Measurements from ENCODE around the gene ZNF536.
"Not testable (repeated sequence)": the region's sequence is repeated elsewhere in the genome, so short reads cannot be mapped to it uniquely, and the experiment has no call there.

Gene ZNF536

DNA sequence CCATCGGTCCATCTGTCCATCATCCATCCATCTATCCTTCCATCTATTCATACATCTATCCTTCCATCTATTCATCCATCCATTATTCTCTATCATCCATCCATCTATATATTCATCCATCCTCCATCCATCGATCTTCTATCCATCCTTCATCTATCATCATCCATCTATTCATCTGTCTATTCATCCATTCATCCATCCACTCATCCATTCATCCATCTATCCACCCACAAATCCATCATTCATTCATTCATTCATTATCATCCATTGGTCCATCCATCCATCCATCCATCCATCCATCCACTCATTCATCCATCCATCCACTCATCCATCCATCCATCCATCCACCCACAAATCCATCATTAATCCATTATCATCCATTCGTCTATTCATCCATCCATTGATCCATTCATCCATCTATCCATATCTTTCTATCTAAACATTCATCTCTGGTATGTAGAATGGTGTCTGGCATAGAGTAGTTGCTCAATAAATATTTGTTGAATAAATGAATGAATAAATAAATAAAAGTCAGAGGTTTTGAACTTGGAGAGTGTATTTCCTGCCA lies 36.6 kb downstream of the ZNF536 start:
- TF ChIP-seq, protein P1, sequence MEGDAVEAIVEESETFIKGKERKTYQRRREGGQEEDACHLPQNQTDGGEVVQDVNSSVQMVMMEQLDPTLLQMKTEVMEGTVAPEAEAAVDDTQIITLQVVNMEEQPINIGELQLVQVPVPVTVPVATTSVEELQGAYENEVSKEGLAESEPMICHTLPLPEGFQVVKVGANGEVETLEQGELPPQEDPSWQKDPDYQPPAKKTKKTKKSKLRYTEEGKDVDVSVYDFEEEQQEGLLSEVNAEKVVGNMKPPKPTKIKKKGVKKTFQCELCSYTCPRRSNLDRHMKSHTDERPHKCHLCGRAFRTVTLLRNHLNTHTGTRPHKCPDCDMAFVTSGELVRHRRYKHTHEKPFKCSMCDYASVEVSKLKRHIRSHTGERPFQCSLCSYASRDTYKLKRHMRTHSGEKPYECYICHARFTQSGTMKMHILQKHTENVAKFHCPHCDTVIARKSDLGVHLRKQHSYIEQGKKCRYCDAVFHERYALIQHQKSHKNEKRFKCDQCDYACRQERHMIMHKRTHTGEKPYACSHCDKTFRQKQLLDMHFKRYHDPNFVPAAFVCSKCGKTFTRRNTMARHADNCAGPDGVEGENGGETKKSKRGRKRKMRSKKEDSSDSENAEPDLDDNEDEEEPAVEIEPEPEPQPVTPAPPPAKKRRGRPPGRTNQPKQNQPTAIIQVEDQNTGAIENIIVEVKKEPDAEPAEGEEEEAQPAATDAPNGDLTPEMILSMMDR (IDR thresholded peaks at IDR 0.05; ENCODE audit: low read depth, low read length) = no peak
- no peak overlapping the region for H3K4me3 ChIP-seq (ENCODE audit: low read depth, low read length)

DNA sequence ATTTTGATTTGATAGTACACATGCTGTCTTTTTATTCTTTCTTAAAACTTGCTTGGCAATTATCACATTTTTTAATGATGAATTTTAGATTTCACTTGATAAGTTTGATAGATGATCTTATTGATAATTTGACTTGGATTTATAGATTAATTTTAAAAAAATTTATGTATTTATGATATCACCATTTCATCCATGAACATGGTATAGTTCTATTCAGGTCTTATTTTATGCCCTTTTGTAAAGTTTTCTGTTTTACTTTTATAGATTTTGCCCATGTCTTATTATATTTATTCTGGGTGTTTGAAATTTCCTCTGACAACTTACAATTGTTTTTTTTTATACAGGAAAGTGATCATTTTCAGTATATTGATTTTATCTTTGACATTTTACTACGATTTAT lies 39.5 kb downstream of the ZNF536 start:
- H3K4me3 ChIP-seq (ENCODE audit: low read depth, low read length) = no peak overlapping the region
- TF ChIP-seq, protein P1 (IDR thresholded peaks at IDR 0.05; ENCODE audit: low read depth, low read length) = no peak

DNA sequence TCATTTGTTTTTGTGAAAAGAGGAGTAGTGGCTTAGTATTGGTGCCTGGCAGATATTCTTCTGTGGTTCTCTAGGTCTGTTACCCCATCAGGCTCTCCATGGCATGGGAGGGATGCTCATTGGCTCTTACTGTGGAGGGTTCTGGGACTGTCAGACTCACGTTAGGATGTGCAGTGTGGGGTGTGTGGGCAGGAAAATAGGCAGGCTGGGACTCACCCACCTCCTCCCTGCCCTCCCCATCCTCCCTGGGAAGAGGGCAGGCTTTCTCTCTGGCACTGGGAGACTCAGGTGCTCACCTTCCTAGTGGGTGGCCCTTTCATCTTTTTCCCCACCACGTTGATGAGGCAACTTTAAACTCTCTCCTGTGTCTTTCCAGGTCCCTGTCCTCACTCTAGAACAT lies 44.2 kb downstream of the ZNF536 start:
- TF ChIP-seq, protein P1 (IDR thresholded peaks at IDR 0.05; ENCODE audit: low read depth, low read length) = no peak
- no peak overlapping the region for H3K4me3 ChIP-seq (ENCODE audit: low read depth, low read length)

DNA sequence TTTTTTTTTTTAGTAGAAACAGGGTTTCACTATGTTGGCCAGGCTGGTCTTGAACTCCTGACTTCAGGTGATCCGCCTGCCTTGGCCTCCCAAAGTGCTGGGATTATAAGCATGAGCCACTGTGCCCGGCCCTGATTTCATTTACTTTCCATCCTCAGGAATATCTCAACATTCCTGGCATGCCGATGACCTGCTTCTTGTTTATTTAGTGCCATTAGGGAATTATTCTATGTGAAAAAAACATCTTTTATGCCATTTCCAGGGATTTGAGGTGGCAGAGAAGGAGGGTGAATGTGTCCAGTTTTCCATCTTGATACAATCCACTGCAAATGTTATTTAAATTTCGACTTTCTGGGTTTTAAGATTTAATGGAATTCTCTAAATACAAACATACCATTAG lies 45.0 kb downstream of the ZNF536 start:
- H3K4me3 ChIP-seq (ENCODE audit: low read depth, low read length) = not testable (repeated sequence)

DNA sequence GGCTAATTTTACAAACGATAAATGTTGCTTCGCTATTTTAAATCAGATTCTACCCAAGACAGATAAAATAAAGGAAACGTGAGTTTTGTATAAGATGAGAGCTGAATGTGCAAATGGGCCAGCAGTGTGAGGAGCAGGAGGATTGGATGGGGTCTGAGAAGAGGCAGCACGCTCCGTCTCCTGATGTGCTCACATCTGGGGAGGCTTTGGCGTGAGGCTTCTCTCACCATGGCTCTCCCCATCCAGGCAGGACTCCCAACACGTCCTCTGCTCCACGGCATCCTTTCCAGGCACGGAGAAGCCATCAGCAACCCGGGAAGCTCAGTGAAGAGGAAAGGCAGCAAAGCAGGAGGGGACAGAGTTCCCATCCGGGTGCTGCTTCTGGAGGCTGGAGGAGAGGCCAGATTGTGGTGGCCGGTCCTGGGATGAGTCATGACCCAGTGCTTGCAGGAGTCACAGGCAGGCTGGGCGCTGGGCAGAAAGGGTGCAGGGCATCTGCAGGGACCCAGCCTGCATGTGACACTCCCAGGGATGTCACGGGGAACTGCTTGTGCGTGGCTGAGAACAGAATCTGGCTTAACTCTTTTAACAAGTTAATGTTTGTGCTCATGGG lies 47.5 kb downstream of the ZNF536 start:
- TF ChIP-seq, protein P1 (IDR thresholded peaks at IDR 0.05; ENCODE audit: low read depth, low read length) = no peak
- H3K4me3 ChIP-seq (ENCODE audit: low read depth, low read length) = no peak overlapping the region

DNA sequence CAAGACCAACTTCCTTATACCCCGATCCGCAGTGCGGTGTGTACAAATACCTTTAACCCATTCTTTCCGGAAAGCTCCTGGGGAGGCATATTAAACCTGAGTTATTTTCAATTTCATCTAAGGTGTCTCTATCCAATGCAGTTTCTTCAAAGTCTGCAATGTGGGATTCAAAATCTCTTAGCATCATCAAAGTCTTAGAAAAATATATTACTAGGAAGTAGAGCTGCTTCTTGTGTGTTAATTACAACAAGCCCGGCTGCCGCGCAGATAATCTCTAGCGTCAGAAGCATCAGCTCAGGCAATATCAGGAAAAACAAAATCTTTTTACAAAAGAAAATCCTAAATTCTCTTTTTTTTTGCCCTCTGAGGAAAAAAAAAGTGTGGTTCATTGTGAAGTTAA lies 48.1 kb downstream of the ZNF536 start:
- TF ChIP-seq, protein P1 (IDR thresholded peaks at IDR 0.05; ENCODE audit: low read depth, low read length) = no peak
- no peak overlapping the region for H3K4me3 ChIP-seq (ENCODE audit: low read depth, low read length)

DNA sequence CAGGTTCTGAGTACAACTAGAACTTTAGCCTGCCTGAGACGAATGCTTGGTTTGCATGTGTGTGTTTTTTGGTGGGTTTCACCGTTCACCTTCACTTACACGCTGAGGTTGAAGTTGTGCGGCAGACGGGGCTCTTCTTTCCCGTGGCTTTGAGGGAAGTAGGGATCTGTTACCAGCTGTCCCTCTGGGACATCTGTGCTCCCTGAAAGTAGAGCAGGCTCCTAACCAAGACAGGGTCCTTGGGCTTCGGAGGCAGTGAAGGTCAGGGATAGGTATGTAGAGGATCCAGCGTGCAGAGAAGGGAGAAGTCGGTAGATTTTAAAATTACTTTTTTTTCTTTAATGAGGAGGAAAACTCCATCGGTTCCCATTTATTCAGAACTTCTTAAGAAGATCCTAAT lies 48.7 kb downstream of the ZNF536 start:
- no peak overlapping the region for H3K4me3 ChIP-seq (ENCODE audit: low read depth, low read length)
- TF ChIP-seq, protein P1 (IDR thresholded peaks at IDR 0.05; ENCODE audit: low read depth, low read length) = no peak

DNA sequence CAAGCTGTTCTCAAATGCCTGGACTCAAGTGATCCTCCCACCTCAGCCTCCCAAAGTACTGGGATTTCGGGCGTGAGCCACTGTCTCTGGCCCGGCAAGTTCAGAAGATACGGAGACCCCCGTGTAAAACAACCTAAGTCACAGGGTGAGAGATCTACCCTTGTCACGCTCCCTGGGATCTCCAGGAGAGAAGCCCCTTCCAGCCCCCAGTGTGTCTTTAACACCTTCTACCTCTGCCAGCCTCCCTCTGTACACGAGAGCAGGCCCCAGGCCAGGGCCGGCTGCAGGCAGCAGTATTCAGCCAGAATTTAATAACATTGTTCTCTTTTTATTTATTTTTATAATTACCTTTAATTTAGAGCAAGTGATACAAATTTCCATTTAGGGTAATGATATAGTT lies 49.4 kb downstream of the ZNF536 start:
- no peak overlapping the region for H3K4me3 ChIP-seq (ENCODE audit: low read depth, low read length)
- TF ChIP-seq, protein P1 (IDR thresholded peaks at IDR 0.05; ENCODE audit: low read depth, low read length) = no peak

All from WI38 (cell line).